BJ (cell line): ENCODE measurements around the gene PCBP3. TPM values are rescaled to one million over a fixed set of nuclear protein-coding genes. Genes with fewer than 3 reads are reported as not detected.

Experiments
- CTCF ChIA-PET: fragments of 350-600 bp; formaldehyde crosslinking; extraction: SDS; loops from one replicate; lab custom pipeline; 2021; ENCODE audit warnings: antibody characterized with exemption, inconsistent platforms; lab: Yijun Ruan, JAX
- POLR2A ChIA-PET: fragments of 300-600 bp; sonication (Branson Sonifier 250); formaldehyde crosslinking; extraction: SDS; loops from one replicate; lab custom pipeline; 2021; ENCODE audit warnings: antibody characterized with exemption; lab: Charles Lee
- DNase-seq: peaks from one replicate; pipeline ENCODE4 v3.0.0-alpha.2; 2011; ENCODE audit warnings: low read depth
- H3K27me3 ChIP-seq: 2 replicates; pipeline ENCODE4 v1.6.0; 2011; ENCODE audit warnings: low read length; ENCODE audit not compliant: control insufficient read depth, insufficient read depth
- H3K36me3 ChIP-seq: 2 replicates; pipeline ENCODE4 v1.5.1; 2011; ENCODE audit warnings: low read length; ENCODE audit not compliant: control insufficient read depth, insufficient read depth
- H3K4me3 ChIP-seq: 2 replicates; pipeline ENCODE4 v1.5.1; 2011; ENCODE audit warnings: low read depth, mild to moderate bottlenecking, control low read depth, low read length
- CTCF ChIP-seq: IDR thresholded peaks from 2 replicates; pipeline ENCODE4 v1.5.1; 2011; ENCODE audit warnings: low read depth, mild to moderate bottlenecking, control low read depth, inconsistent platforms, low read length, moderate library complexity; ENCODE audit not compliant: insufficient read depth
- polyA plus RNA-seq: library from polyadenylated mRNA; depleted of rRNA; stranded (reverse); fragments of >200 nt; gene quantifications from 2 replicates; pipeline ENCODE4 v1.2.3, GENCODE V29; 2011

The PCBP3 gene
- polyA plus RNA-seq, 1 experiment, result 2.1 TPM

- no peak overlapping the region for H3K4me3 ChIP-seq
- POLR2A ChIA-PET, result no interaction called here
- TF ChIP-seq CTCF, result no peak
- CTCF ChIA-PET, result interaction anchor here (0.8 to 5.0 kb wide), 5 partner anchors 13 to 40 kb away, joined by 3 to 71 read pairs (median 5); no protein-coding TSS in a partner anchor
- no peak for DNase-seq
- no peaks in the 10 kb centered on the region for H3K36me3 ChIP-seq
- peaks cover 10% of the 10 kb centered on the region for H3K27me3 ChIP-seq
Observed at GRCh38 chr21:45598109-45598508, 45.4 kb upstream of the PCBP3 start.

GRCh38 chr21:45598666-45599065 is 44.9 kb upstream of the PCBP3 start:
- POLR2A ChIA-PET, result no interaction called here
- DNase-seq, result no peak
- CTCF ChIA-PET, result interaction anchor here (0.6 to 5.0 kb wide), 4 partner anchors 13 to 245 kb away, joined by 3 to 71 read pairs (median 4); no protein-coding TSS in a partner anchor
- TF ChIP-seq CTCF, result no peak
- no peaks in the 10 kb centered on the region for H3K36me3 ChIP-seq
- peaks cover 10% of the 10 kb centered on the region for H3K27me3 ChIP-seq
- no peak overlapping the region for H3K4me3 ChIP-seq

GRCh38 chr21:45599146-45599581 is 44.4 kb upstream of the PCBP3 start:
- H3K4me3 ChIP-seq, result no peak overlapping the region
- no peak for DNase-seq
- ChIA-PET POLR2A (no interaction called here), CTCF (interaction anchor here (0.6 to 5.0 kb wide), 4 partner anchors 26 to 244 kb away, joined by 3 to 71 read pairs (median 3); no protein-coding TSS in a partner anchor)
- H3K36me3 ChIP-seq, result no peaks in the 10 kb centered on the region
- peaks cover 8% of the 10 kb centered on the region for H3K27me3 ChIP-seq
- TF ChIP-seq CTCF, result no peak

GRCh38 chr21:45600248-45600647 is 43.3 kb upstream of the PCBP3 start:
- TF ChIP-seq CTCF, result no peak
- Histone ChIP-seq H3K27me3 (peaks cover 8% of the 10 kb centered on the region), H3K4me3 (no peak overlapping the region), H3K36me3 (no peaks in the 10 kb centered on the region)
- ChIA-PET CTCF (no interaction called here), POLR2A (no interaction called here)
- DNase-seq, result no peak

- Histone ChIP-seq H3K4me3 (no peak overlapping the region), H3K36me3 (no peaks in the 10 kb centered on the region), H3K27me3 (peaks cover 4% of the 10 kb centered on the region; the same call in 1 of the 2 replicates)
- no peak for DNase-seq
- ChIA-PET CTCF (interaction anchor here (1.3 kb wide), 1 partner anchor 12 kb away, joined by 3 read pairs; no protein-coding TSS in a partner anchor), POLR2A (no interaction called here)
- TF ChIP-seq CTCF, result no peak
Observed at GRCh38 chr21:45601551-45601950, 42.0 kb upstream of the PCBP3 start.
